Gastrocnemius medialis (tissue), 4 donors: Measurements from ENCODE around the gene PATL2. TPM values are rescaled to one million over a fixed set of nuclear protein-coding genes. Genes with fewer than 3 reads are reported as not detected.
"Not testable (repeated sequence)": the region's sequence is repeated elsewhere in the genome, so short reads cannot be mapped to it uniquely, and the experiment has no call there.

Experiments
- ATAC-seq, 2 donors: fragments of 150-250 bp; one replicate each; pipeline ENCODE4 v1.9.1; 2016
- DNase-seq, 2 donors: peaks; one replicate each; pipeline ENCODE4 v3.0.0-alpha.2; 2019
- H3K27ac ChIP-seq, 4 donors: fragments of 200-600 bp; sonication (generic); 1 replicate in 1 of 4; 2 replicates in 3 of 4; pipeline ENCODE4 v1.5.1; 2016 to 2018; ENCODE audit warnings: mild to moderate bottlenecking in 2 of 4, moderate library complexity in 1 of 4
- H3K27me3 ChIP-seq, 3 donors: fragments of 200-600 bp; sonication (generic) in 2 of 3; 1 replicate in 1 of 3; 2 replicates in 2 of 3; pipeline versions ENCODE4 v1.5.1 to v1.6.0; 2016 to 2019; ENCODE audit warnings: mild to moderate bottlenecking in 1 of 3, moderate library complexity in 1 of 3
- H3K36me3 ChIP-seq, 2 donors: fragments of 200-600 bp; sonication (generic) in 1 of 2; one replicate each; pipeline ENCODE4 v1.5.1; 2017 to 2018
- H3K4me1 ChIP-seq, 2 donors: fragments of 200-600 bp; sonication (generic) in 1 of 2; one replicate each; pipeline ENCODE4 v1.5.1; 2016 to 2017; ENCODE audit warnings: mild to moderate bottlenecking in 2 of 2
- H3K4me3 ChIP-seq, 4 donors: fragments of 200-600 bp; sonication (generic) in 3 of 4; 1 replicate in 1 of 4; 2 replicates in 3 of 4; pipeline ENCODE4 v1.5.1; 2016 to 2019; ENCODE audit warnings: mild to moderate bottlenecking in 2 of 4
- H3K9me3 ChIP-seq, 3 donors: fragments of 200-600 bp; sonication (generic) in 2 of 3; 1 replicate in 1 of 3; 2 replicates in 2 of 3; pipeline ENCODE4 v1.5.1; 2016 to 2019
- CTCF ChIP-seq, 5 experiments: fragments of 450-650 bp in 3 of 5; fragments of 200-600 bp in 2 of 5; sonication (generic) in 2 of 5; IDR thresholded peaks in 4 of 5; conservative IDR thresholded peaks in 1 of 5; 1 replicate in 4 of 5; 2 replicates in 1 of 5; pipeline ENCODE4 v1.5.1; 2016 to 2019; ENCODE audit warnings: antibody characterized with exemption in 5 of 5, mild to moderate bottlenecking in 3 of 5, moderate library complexity in 3 of 5
- POLR2A ChIP-seq, 2 donors: fragments of 450-650 bp; IDR thresholded peaks; one replicate each; pipeline ENCODE4 v1.6.1; 2017; ENCODE audit warnings: antibody characterized with exemption in 2 of 2, mild to moderate bottlenecking in 2 of 2, moderate library complexity in 2 of 2
- in situ Hi-C, 4 donors: fragments of 200-750 bp; cut with MboI; loops; one replicate each; pipeline versions ENCODE4 v1.15.0 to v1.8.0; 2017; ENCODE audit warnings: low sequenced_read_pairs in 4 of 4
- intact Hi-C: fragments of 100-400 bp; cut with DNase I; formaldehyde crosslinking; loops from one replicate; pipeline ENCODE4 v1.15.1; 2023; ENCODE audit warnings: low total_unique reads
- total RNA-seq, 4 donors: library from RNA; depleted of rRNA; stranded (reverse); fragments of >200 nt; gene quantifications; one replicate each; pipeline versions ENCODE4 v1.1.0 to v1.2.3, GENCODE V29; 2016

Gene PATL2
- total RNA-seq: under 1 TPM in 1 of 4 donors, not detected in 3; 0.13 TPM

- Histone ChIP-seq H3K9me3 (no peaks in the 10 kb centered on the region), H3K4me1 (peaks cover 21 to 25% of the 10 kb centered on the region in 2 donors), H3K36me3 (peaks cover 0 to 12% of the 10 kb centered on the region in 2 donors), H3K27me3 (no peaks in the 10 kb centered on the region), H3K27ac (peak within 1 kb of the TSS; percentile 96 to 99 (median 98)), H3K4me3 (peak within 1 kb of the TSS; percentile 91 to 97 (median 94))
- ATAC-seq: peak; percentile 93 to 95
- in situ Hi-C loops (loop anchor here in 1 of 4 donors (5.0 to 25.0 kb wide), 2 partner anchors 49 to 924 kb away; partner anchors contain the start of genes ELL3, SERF2 and SPG11), intact Hi-C loops (loop anchor here (1.0 to 10.0 kb wide), 7 partner anchors 18 to 926 kb away; partner anchors contain the start of genes CTDSPL2, GOLM2, SHF and SPG11)
- DNase-seq: peak; percentile 92 to 97
- TF ChIP-seq POLR2A (IDR thresholded peaks at IDR 0.05) (peak; percentile 98 to 99), CTCF (IDR thresholded peaks at IDR 0.05 in 4 of 5, conservative IDR thresholded peaks at IDR 0.05 in 1 of 5) (no peak)
Observed at GRCh38 chr15:44711096-44711742, at the start of gene PATL2, which contains the start of gene B2M. Gene PATL2, minus strand, starts transcription at chr15:44711323. Its CDS starts 34,833 bp downstream, at chr15:44676490. Gene B2M, plus strand, starts transcription at chr15:44711517. Its CDS starts 30 bp downstream, at chr15:44711547.

- Histone ChIP-seq H3K27me3 (no peaks in the 10 kb centered on the region), H3K36me3 (no peaks in the 10 kb centered on the region), H3K9me3 (no peaks in the 10 kb centered on the region), H3K27ac (no peak overlapping the region), H3K4me1 (no peaks in the 10 kb centered on the region), H3K4me3 (no peak overlapping the region)
- in situ Hi-C loops (no loop called here), intact Hi-C loops (no loop called here)
- DNase-seq (no peak), ATAC-seq (no peak)
- TF ChIP-seq CTCF (IDR thresholded peaks at IDR 0.05 in 4 of 5, conservative IDR thresholded peaks at IDR 0.05 in 1 of 5) (no peak), POLR2A (IDR thresholded peaks at IDR 0.05) (no peak)
Observed at GRCh38 chr15:44753345-44753744, 42.2 kb upstream of the PATL2 start.

- ATAC-seq, H3K36me3 ChIP-seq, H3K4me3 ChIP-seq, H3K27me3 ChIP-seq, H3K9me3 ChIP-seq, H3K4me1 ChIP-seq, DNase-seq, intact Hi-C loops, H3K27ac ChIP-seq: not testable (repeated sequence)
- in situ Hi-C loops: loop anchor here in 3 of 4 donors (25.0 kb wide), 1 partner anchor 156 kb away; no protein-coding TSS in a partner anchor
Observed at GRCh38 chr15:44743454-44743853, 32.3 kb upstream of the PATL2 start.

- not testable (repeated sequence) for H3K36me3 ChIP-seq, H3K4me1 ChIP-seq, H3K4me3 ChIP-seq, ATAC-seq, DNase-seq, H3K27me3 ChIP-seq, H3K9me3 ChIP-seq, H3K27ac ChIP-seq
- intact Hi-C loops: loop anchor here (5.0 kb wide), 1 partner anchor 162 kb away; no protein-coding TSS in a partner anchor
- in situ Hi-C loops: loop anchor here in 3 of 4 donors (5.0 to 25.0 kb wide), 4 partner anchors 72 to 152 kb away; partner anchors contain the start of gene SPG11 (in 2 of the 3)
Observed at GRCh38 chr15:44739222-44739847, 28.2 kb upstream of the PATL2 start.

GRCh38 chr15:44738340-44738984, 27.3 kb upstream of the PATL2 start:
- TF ChIP-seq CTCF (IDR thresholded peaks at IDR 0.05 in 4 of 5, conservative IDR thresholded peaks at IDR 0.05 in 1 of 5) (peak; percentile 46 to 75 (median 69)), POLR2A (IDR thresholded peaks at IDR 0.05) (no peak)
- no peaks in the 10 kb centered on the region for H3K36me3 ChIP-seq
- no peaks in the 10 kb centered on the region for H3K4me1 ChIP-seq
- no peaks in the 10 kb centered on the region for H3K27me3 ChIP-seq
- in situ Hi-C loops: loop anchor here in 3 of 4 donors (5.0 to 25.0 kb wide), 4 partner anchors 71 to 151 kb away; partner anchors contain the start of gene SPG11 (in 2 of the 3)
- H3K27ac ChIP-seq: no peak overlapping the region
- ATAC-seq (peak; percentile 39 to 52), DNase-seq (no peak)
- no peak overlapping the region for H3K4me3 ChIP-seq
- intact Hi-C loops: loop anchor here (1.0 to 5.0 kb wide), 2 partner anchors 75 to 161 kb away; partner anchors contain the start of gene SPG11
- H3K9me3 ChIP-seq: no peaks in the 10 kb centered on the region
